ENCODE measurements around the gene SETBP1. TPM values are rescaled to one million over a fixed set of nuclear protein-coding genes. Genes with fewer than 3 reads are reported as not detected.
A peak's percentile ranks its signal among the peaks of the same experiment; 100 is the strongest.

SETBP1 gene
- total and polyA plus RNA-seq, 5 experiments from 2014 or later = 0.16 to 1.6 (median 1.6) TPM; not detected in 2

- Mint-ChIP-seq H3K4me1 (peaks cover 6 to 23% (median 18%) of the 10 kb centered on the region in 4 donors), H3K4me3 (peak overlapping the region in 4 of 10 donors; percentile 25 to 71 (median 30)), H3K36me3 (no peaks in the 10 kb centered on the region), H3K27me3 (peaks cover 0 to 4% (median 0%) of the 10 kb centered on the region in 5 donors), H3K27ac (peak overlapping the region in 4 of 10 donors; percentile 7 to 90 (median 54)), H3K9me3 (no peaks in the 10 kb centered on the region)
- POLR2A ChIA-PET = no interaction called here
- peak in 1 of 2 donors; percentile 27 for ATAC-seq
- no peak for DNase-seq
Observed at GRCh38 chr18:45008694-45009413, 328.2 kb downstream of the SETBP1 start.

- peaks cover 6 to 23% (median 18%) of the 10 kb centered on the region in 4 donors for H3K4me1 Mint-ChIP-seq
- ATAC-seq = no peak
- DNase-seq = no peak
- H3K9me3 Mint-ChIP-seq = no peaks in the 10 kb centered on the region
- POLR2A ChIA-PET = no interaction called here
- peak overlapping the region in 2 of 10 donors; percentile 41 to 50 for H3K4me3 Mint-ChIP-seq
- peaks cover 0 to 4% (median 0%) of the 10 kb centered on the region in 5 donors for H3K27me3 Mint-ChIP-seq
- H3K36me3 Mint-ChIP-seq = no peaks in the 10 kb centered on the region
- H3K27ac Mint-ChIP-seq = peak overlapping the region in 2 of 10 donors; percentile 46 to 90
Observed at GRCh38 chr18:45009756-45010155, 329.1 kb downstream of the SETBP1 start.

- ATAC-seq (no peak), DNase-seq (no peak)
- POLR2A ChIA-PET = no interaction called here
- H3K4me1 Mint-ChIP-seq = peaks cover 6 to 23% (median 18%) of the 10 kb centered on the region in 4 donors
- no peak overlapping the region for H3K4me3 Mint-ChIP-seq
- no peaks in the 10 kb centered on the region for H3K36me3 Mint-ChIP-seq
- H3K27me3 Mint-ChIP-seq = peaks cover 0 to 3% (median 0%) of the 10 kb centered on the region in 5 donors
- no peaks in the 10 kb centered on the region for H3K9me3 Mint-ChIP-seq
- H3K27ac Mint-ChIP-seq = no peak overlapping the region
Observed at GRCh38 chr18:45012286-45012685, 331.6 kb downstream of the SETBP1 start.

GRCh38 chr18:45014047-45014501, 333.4 kb downstream of the SETBP1 start:
- H3K4me3 Mint-ChIP-seq = no peak overlapping the region
- peaks cover 4 to 12% (median 11%) of the 10 kb centered on the region in 4 donors for H3K4me1 Mint-ChIP-seq
- ATAC-seq (no peak), DNase-seq (no peak)
- H3K36me3 Mint-ChIP-seq = no peaks in the 10 kb centered on the region
- POLR2A ChIA-PET = no interaction called here
- no peak overlapping the region for H3K27ac Mint-ChIP-seq
- H3K27me3 Mint-ChIP-seq = no peaks in the 10 kb centered on the region
- no peaks in the 10 kb centered on the region for H3K9me3 Mint-ChIP-seq

GRCh38 chr18:45015788-45016128, 335.1 kb downstream of the SETBP1 start:
- POLR2A ChIA-PET = no interaction called here
- Mint-ChIP-seq H3K4me3 (no peak overlapping the region), H3K36me3 (no peaks in the 10 kb centered on the region), H3K4me1 (no peaks in the 10 kb centered on the region), H3K27me3 (no peaks in the 10 kb centered on the region), H3K27ac (no peak overlapping the region), H3K9me3 (no peaks in the 10 kb centered on the region)
- DNase-seq (no peak), ATAC-seq (no peak)

- no peak for ATAC-seq
- H3K4me3 Mint-ChIP-seq = no peak overlapping the region
- H3K36me3 Mint-ChIP-seq = no peaks in the 10 kb centered on the region
- no peaks in the 10 kb centered on the region for H3K9me3 Mint-ChIP-seq
- DNase-seq = no peak
- peaks cover 0 to 5% (median 0%) of the 10 kb centered on the region in 4 donors for H3K4me1 Mint-ChIP-seq
- H3K27me3 Mint-ChIP-seq = no peaks in the 10 kb centered on the region
- H3K27ac Mint-ChIP-seq = no peak overlapping the region
- POLR2A ChIA-PET = no interaction called here
Observed at GRCh38 chr18:45019469-45019868, 338.8 kb downstream of the SETBP1 start.

GRCh38 chr18:45023519-45023918, 342.8 kb downstream of the SETBP1 start:
- peaks cover 0 to 5% (median 0%) of the 10 kb centered on the region in 4 donors for H3K4me1 Mint-ChIP-seq
- no peaks in the 10 kb centered on the region for H3K27me3 Mint-ChIP-seq
- POLR2A ChIA-PET = no interaction called here
- no peaks in the 10 kb centered on the region for H3K36me3 Mint-ChIP-seq
- no peak for ATAC-seq
- no peak overlapping the region for H3K27ac Mint-ChIP-seq
- H3K4me3 Mint-ChIP-seq = no peak overlapping the region
- H3K9me3 Mint-ChIP-seq = no peaks in the 10 kb centered on the region
- no peak for DNase-seq

- POLR2A ChIA-PET = no interaction called here
- H3K27me3 Mint-ChIP-seq = no peaks in the 10 kb centered on the region
- DNase-seq = no peak
- no peak for ATAC-seq
- no peaks in the 10 kb centered on the region for H3K36me3 Mint-ChIP-seq
- H3K4me3 Mint-ChIP-seq = no peak overlapping the region
- peaks cover 0 to 5% (median 0%) of the 10 kb centered on the region in 4 donors for H3K4me1 Mint-ChIP-seq
- H3K27ac Mint-ChIP-seq = no peak overlapping the region
- peaks cover 0 to 2% (median 0%) of the 10 kb centered on the region in 9 donors for H3K9me3 Mint-ChIP-seq
Observed at GRCh38 chr18:45024357-45025088, 343.8 kb downstream of the SETBP1 start.

- peaks cover 0 to 2% (median 0%) of the 10 kb centered on the region in 9 donors for H3K9me3 Mint-ChIP-seq
- POLR2A ChIA-PET = no interaction called here
- no peak overlapping the region for H3K27ac Mint-ChIP-seq
- no peak overlapping the region for H3K4me3 Mint-ChIP-seq
- no peak for DNase-seq
- H3K4me1 Mint-ChIP-seq = peaks cover 0 to 5% (median 0%) of the 10 kb centered on the region in 4 donors
- ATAC-seq = no peak
- H3K27me3 Mint-ChIP-seq = no peaks in the 10 kb centered on the region
- H3K36me3 Mint-ChIP-seq = no peaks in the 10 kb centered on the region
Observed at GRCh38 chr18:45025089-45025450, 344.4 kb downstream of the SETBP1 start.

GRCh38 chr18:45026162-45026561, 345.5 kb downstream of the SETBP1 start:
- Mint-ChIP-seq H3K9me3 (peaks cover 0 to 7% (median 0%) of the 10 kb centered on the region in 9 donors), H3K4me3 (no peak overlapping the region), H3K4me1 (peaks cover 0 to 5% (median 0%) of the 10 kb centered on the region in 4 donors), H3K27ac (no peak overlapping the region), H3K36me3 (no peaks in the 10 kb centered on the region), H3K27me3 (no peaks in the 10 kb centered on the region)
- no peak for DNase-seq
- ATAC-seq = no peak
- POLR2A ChIA-PET = no interaction called here

- no peak for DNase-seq
- POLR2A ChIA-PET = no interaction called here
Observed at GRCh38 chr18:45034179-45034578, 353.5 kb downstream of the SETBP1 start.

GRCh38 chr18:45037618-45038017, 356.9 kb downstream of the SETBP1 start:
- POLR2A ChIA-PET = no interaction called here
- Mint-ChIP-seq H3K4me3 (no peak overlapping the region), H3K4me1 (no peaks in the 10 kb centered on the region), H3K27me3 (peaks cover 0 to 2% (median 0%) of the 10 kb centered on the region in 5 donors), H3K36me3 (no peaks in the 10 kb centered on the region), H3K9me3 (no peaks in the 10 kb centered on the region), H3K27ac (no peak overlapping the region)
- DNase-seq = no peak
- ATAC-seq = no peak

More at GRCh38 chr18:45034179-45034578, 353.5 kb downstream of the SETBP1 start:
- H3K4me3 Mint-ChIP-seq = no peak overlapping the region
- no peaks in the 10 kb centered on the region for H3K4me1 Mint-ChIP-seq
- ATAC-seq = no peak
- peaks cover 0 to 11% (median 0%) of the 10 kb centered on the region in 9 donors for H3K9me3 Mint-ChIP-seq
- H3K27ac Mint-ChIP-seq = no peak overlapping the region
- no peaks in the 10 kb centered on the region for H3K27me3 Mint-ChIP-seq
- H3K36me3 Mint-ChIP-seq = no peaks in the 10 kb centered on the region

- no peaks in the 10 kb centered on the region for H3K4me1 Mint-ChIP-seq
- POLR2A ChIA-PET = no interaction called here
- peaks cover 0 to 2% (median 0%) of the 10 kb centered on the region in 5 donors for H3K27me3 Mint-ChIP-seq
- no peak overlapping the region for H3K27ac Mint-ChIP-seq
- no peak for ATAC-seq
- H3K36me3 Mint-ChIP-seq = no peaks in the 10 kb centered on the region
- no peak for DNase-seq
- no peaks in the 10 kb centered on the region for H3K9me3 Mint-ChIP-seq
- H3K4me3 Mint-ChIP-seq = no peak overlapping the region
Observed at GRCh38 chr18:45039376-45039775, 358.7 kb downstream of the SETBP1 start.
